CD4-positive, alpha-beta T cell treated with Interleukin-2 at 100 ng/mL for 4 hours (primary cell): ENCODE measurements around the gene CTDNEP1.
A peak's percentile ranks its signal among the peaks of the same experiment; 100 is the strongest.

Experiments used
- DNase-seq: peaks from one replicate; pipeline ENCODE4 v3.0.0-alpha.2; 2020; ENCODE audit warnings: low spot score

Gene CTDNEP1

GRCh38 chr17:7279448-7279847 lies 27.9 kb upstream of the CTDNEP1 start:
- DNase-seq, result no peak

GRCh38 chr17:7266784-7267183 lies 15.2 kb upstream of the CTDNEP1 start:
- DNase-seq, result no peak

- no peak for DNase-seq
Measured at GRCh38 chr17:7263801-7264078, 12.2 kb upstream of the CTDNEP1 start.

GRCh38 chr17:7262935-7263800 lies 11.6 kb upstream of the CTDNEP1 start:
- DNase-seq, result no peak

- DNase-seq, result no peak
Measured at GRCh38 chr17:7262192-7262934, 10.8 kb upstream of the CTDNEP1 start, which contains the start of gene CLDN7. Gene CLDN7, minus strand, starts transcription at chr17:7262478. Its CDS starts 435 bp downstream, at chr17:7262043.

- DNase-seq, result no peak
Measured at GRCh38 chr17:7261379-7262191, 10.1 kb upstream of the CTDNEP1 start.

GRCh38 chr17:7260651-7261378 lies 9.3 kb upstream of the CTDNEP1 start:
- no peak for DNase-seq

- DNase-seq, result no peak
Measured at GRCh38 chr17:7260151-7260550, 8.6 kb upstream of the CTDNEP1 start.

GRCh38 chr17:7259555-7259889 lies 8.0 kb upstream of the CTDNEP1 start:
- DNase-seq, result no peak

- no peak for DNase-seq
Measured at GRCh38 chr17:7258731-7259554, 7.4 kb upstream of the CTDNEP1 start.

- DNase-seq, result no peak
Measured at GRCh38 chr17:7256766-7257456, 5.4 kb upstream of the CTDNEP1 start.

GRCh38 chr17:7254511-7254910 lies 3.0 kb upstream of the CTDNEP1 start:
- no peak for DNase-seq

GRCh38 chr17:7253082-7253481 lies 1.5 kb upstream of the CTDNEP1 start:
- no peak for DNase-seq

GRCh38 chr17:7252176-7253043 lies 876 bp upstream of the CTDNEP1 start, which contains the start of gene ELP5:
Gene ELP5, plus strand, starts transcription at chr17:7252215. Its CDS starts 336 bp downstream, at chr17:7252551.
- DNase-seq, result peak; percentile 88

GRCh38 chr17:7250695-7251627 lies 573 bp downstream of the CTDNEP1 start:
- no peak for DNase-seq

GRCh38 chr17:7249830-7250229 lies 1.7 kb downstream of the CTDNEP1 start:
- no peak for DNase-seq

- no peak for DNase-seq
Measured at GRCh38 chr17:7249214-7249613, 2.3 kb downstream of the CTDNEP1 start.

GRCh38 chr17:7248796-7249195 lies 2.7 kb downstream of the CTDNEP1 start:
- DNase-seq, result no peak
